MM.1S (cell line): ENCODE measurements around the gene MTHFD1L.

Experiments used
- EZH2phosphoT487 ChIP-seq: fragments of 300-600 bp; sonication (generic); IDR thresholded peaks from 2 replicates; pipeline ENCODE4 v1.6.1; 2018; ENCODE audit warnings: antibody characterized with exemption, low read length
- TF ChIP-seq, protein P1 (sequence below): fragments of 300-600 bp; sonication (generic); IDR thresholded peaks from 2 replicates; pipeline ENCODE4 v1.5.1; 2016; ENCODE audit warnings: antibody characterized with exemption, low read length, mixed read lengths

DNA sequence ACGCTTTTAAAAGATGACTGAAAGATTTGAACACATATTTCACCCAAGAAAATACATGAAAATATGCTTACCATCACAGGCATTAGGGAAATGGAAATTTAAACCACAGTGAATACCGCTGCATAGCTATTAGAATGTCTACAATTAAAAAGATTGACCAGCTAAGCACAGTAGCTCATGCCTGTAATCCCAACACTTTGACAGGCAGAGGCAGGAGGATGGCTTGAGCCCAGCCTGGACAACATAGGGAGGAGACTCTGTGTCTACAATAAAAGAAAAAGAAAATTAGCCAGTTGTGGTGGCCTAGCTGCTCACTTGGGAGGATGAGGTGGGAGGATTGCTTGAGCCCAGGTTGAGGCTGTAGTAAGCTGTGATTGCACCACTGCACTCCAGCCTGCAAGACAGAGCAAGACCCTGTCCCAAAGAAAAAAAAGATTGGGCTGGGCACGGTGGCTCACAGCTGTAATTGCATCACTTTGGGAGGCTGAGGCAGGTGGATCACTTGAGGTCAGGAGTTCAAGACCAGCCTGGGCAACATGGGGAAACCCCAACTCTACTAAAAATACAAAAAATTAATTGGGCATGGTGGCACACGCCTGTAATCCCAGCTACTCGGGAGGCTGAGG, 210.5 kb downstream of the MTHFD1L start:
- TF ChIP-seq, protein P1, sequence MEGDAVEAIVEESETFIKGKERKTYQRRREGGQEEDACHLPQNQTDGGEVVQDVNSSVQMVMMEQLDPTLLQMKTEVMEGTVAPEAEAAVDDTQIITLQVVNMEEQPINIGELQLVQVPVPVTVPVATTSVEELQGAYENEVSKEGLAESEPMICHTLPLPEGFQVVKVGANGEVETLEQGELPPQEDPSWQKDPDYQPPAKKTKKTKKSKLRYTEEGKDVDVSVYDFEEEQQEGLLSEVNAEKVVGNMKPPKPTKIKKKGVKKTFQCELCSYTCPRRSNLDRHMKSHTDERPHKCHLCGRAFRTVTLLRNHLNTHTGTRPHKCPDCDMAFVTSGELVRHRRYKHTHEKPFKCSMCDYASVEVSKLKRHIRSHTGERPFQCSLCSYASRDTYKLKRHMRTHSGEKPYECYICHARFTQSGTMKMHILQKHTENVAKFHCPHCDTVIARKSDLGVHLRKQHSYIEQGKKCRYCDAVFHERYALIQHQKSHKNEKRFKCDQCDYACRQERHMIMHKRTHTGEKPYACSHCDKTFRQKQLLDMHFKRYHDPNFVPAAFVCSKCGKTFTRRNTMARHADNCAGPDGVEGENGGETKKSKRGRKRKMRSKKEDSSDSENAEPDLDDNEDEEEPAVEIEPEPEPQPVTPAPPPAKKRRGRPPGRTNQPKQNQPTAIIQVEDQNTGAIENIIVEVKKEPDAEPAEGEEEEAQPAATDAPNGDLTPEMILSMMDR: no peak
- TF ChIP-seq EZH2phosphoT487: no peak
